HepG2 (cell line): ENCODE results near the gene CABP4. TPM values are rescaled to one million over a fixed set of nuclear protein-coding genes. Genes with fewer than 3 reads are reported as not detected.

Source experiments
- CBX1 ChIP-seq: IDR thresholded peaks from one replicate; pipeline ENCODE4 v1.6.1; 2016; ENCODE audit warnings: antibody characterized with exemption, low read depth
- GATAD2A ChIP-seq: IDR thresholded peaks from 2 replicates; pipeline ENCODE4 v1.6.1; 2016
- HDAC1 ChIP-seq: sonication (generic); formaldehyde crosslinking; IDR thresholded peaks from 2 replicates; pipeline ENCODE4 v1.5.1; 2020; ENCODE audit warnings: mild to moderate bottlenecking, missing genetic modification reagents
- MAZ ChIP-seq, 2 experiments: sonication (generic) in 1 of 2; formaldehyde crosslinking in 1 of 2; IDR thresholded peaks; 2 replicates each; pipeline versions ENCODE4 v1.5.0 to v1.6.1; 2012 to 2020; ENCODE audit warnings: low read depth in 2 of 2, mild to moderate bottlenecking in 2 of 2, borderline replicate concordance in 1 of 2, improper control_type of control experiment in 1 of 2, low read length in 1 of 2, missing genetic modification reagents in 1 of 2, moderate library complexity in 1 of 2
- MEF2D ChIP-seq: sonication (generic); formaldehyde crosslinking; IDR thresholded peaks from 2 replicates; pipeline ENCODE4 v1.5.1; 2020; ENCODE audit warnings: mild to moderate bottlenecking, missing genetic modification reagents
- SKI ChIP-seq: fragments of 450-650 bp; IDR thresholded peaks from one replicate; pipeline ENCODE4 v1.6.1; 2018; ENCODE audit warnings: mild to moderate bottlenecking; ENCODE audit not compliant: partially characterized antibody
- SMARCE1 ChIP-seq: fragments of 450-650 bp; IDR thresholded peaks from 2 replicates; pipeline ENCODE4 v1.6.1; 2017; ENCODE audit warnings: borderline replicate concordance
- ZFP36L1 ChIP-seq: sonication (generic); formaldehyde crosslinking; IDR thresholded peaks from 2 replicates; pipeline ENCODE4 v1.8.0; 2022; ENCODE audit warnings: mild to moderate bottlenecking, missing genetic modification reagents, moderate library complexity
- ZNF12 ChIP-seq: sonication (generic); formaldehyde crosslinking; IDR thresholded peaks from 2 replicates; pipeline ENCODE4 v1.5.0; 2020; ENCODE audit warnings: missing genetic modification reagents
- ZNF335 ChIP-seq: sonication (generic); formaldehyde crosslinking; IDR thresholded peaks from 2 replicates; pipeline ENCODE4 v1.4.0; 2020; ENCODE audit warnings: missing genetic modification reagents
- ZNF350 ChIP-seq: sonication (generic); formaldehyde crosslinking; IDR thresholded peaks from 2 replicates; pipeline ENCODE4 v1.4.0; 2020; ENCODE audit warnings: mild to moderate bottlenecking, low read depth, missing genetic modification reagents, borderline replicate concordance
- ZNF501 ChIP-seq: sonication (generic); formaldehyde crosslinking; IDR thresholded peaks from 2 replicates; pipeline ENCODE4 v1.5.1; 2020; ENCODE audit warnings: mild to moderate bottlenecking, moderate library complexity, missing genetic modification reagents
- ZNF563 ChIP-seq: sonication (generic); formaldehyde crosslinking; IDR thresholded peaks from 2 replicates; pipeline ENCODE4 v1.8.0; 2022; ENCODE audit warnings: mild to moderate bottlenecking, moderate library complexity, missing genetic modification reagents
- ZNF572 ChIP-seq: sonication (generic); formaldehyde crosslinking; IDR thresholded peaks from 2 replicates; pipeline ENCODE4 v1.5.1; 2020; ENCODE audit warnings: mild to moderate bottlenecking, missing genetic modification reagents
- ZSCAN21 ChIP-seq: sonication (generic); formaldehyde crosslinking; IDR thresholded peaks from 2 replicates; pipeline ENCODE4 v1.8.0; 2022; ENCODE audit warnings: mild to moderate bottlenecking, missing genetic modification reagents, moderate library complexity, borderline replicate concordance
- ZZZ3 ChIP-seq: sonication (generic); formaldehyde crosslinking; IDR thresholded peaks from 2 replicates; pipeline ENCODE4 v1.4.0; 2020; ENCODE audit warnings: missing genetic modification reagents, mild to moderate bottlenecking, borderline replicate concordance
- polyA plus RNA-seq, 8 experiments: library from polyadenylated mRNA; depleted of rRNA in 3 of 8; stranded (reverse) in 7 of 8; unstranded in 1 of 8; fragments of >200 nt; fragmentation: Illumina TruSeq in 4 of 8; extraction: Trizol in 4 of 8; gene quantifications; 2 replicates each; pipeline versions ENCODE4 v1.2.1 to v1.2.3, GENCODE V29; 2011 to 2016; ENCODE audit warnings: low read depth in 4 of 8, missing spikeins in 1 of 8, mixed read lengths in 1 of 8; ENCODE audit not compliant: insufficient read depth in 1 of 8
- total RNA-seq, 5 experiments: library from RNA; depleted of rRNA; stranded (reverse); fragments of >200 nt; fragmentation: Illumina TruSeq; extraction: Trizol; gene quantifications; 2 replicates each; pipeline ENCODE4 v1.2.3, GENCODE V29; 2016; ENCODE audit warnings: low read depth in 1 of 5
- TF ChIP-seq, protein P1 (sequence below): IDR thresholded peaks from 2 replicates; pipeline ENCODE4 v1.6.1; 2018; ENCODE audit warnings: missing genetic modification reagents
- TF ChIP-seq, protein P2 (sequence below): IDR thresholded peaks from 2 replicates; pipeline ENCODE4 v1.6.1; 2012; ENCODE audit warnings: inconsistent platforms
- TF ChIP-seq, protein P3 (sequence below): sonication (generic); formaldehyde crosslinking; IDR thresholded peaks from 2 replicates; pipeline ENCODE4 v1.8.1; 2023; ENCODE audit warnings: mild to moderate bottlenecking, moderate library complexity, missing genetic modification reagents
- TF ChIP-seq, protein P4 (sequence below): sonication (generic); formaldehyde crosslinking; IDR thresholded peaks from 2 replicates; pipeline ENCODE4 v1.5.1; 2020; ENCODE audit warnings: mild to moderate bottlenecking, missing genetic modification reagents, moderate library complexity

Gene CABP4
- total and polyA plus RNA-seq, 2 of the 13 experiments (the other 11 are each of a cell fraction or from before 2014, with no cell fraction given): not detected

DNA sequence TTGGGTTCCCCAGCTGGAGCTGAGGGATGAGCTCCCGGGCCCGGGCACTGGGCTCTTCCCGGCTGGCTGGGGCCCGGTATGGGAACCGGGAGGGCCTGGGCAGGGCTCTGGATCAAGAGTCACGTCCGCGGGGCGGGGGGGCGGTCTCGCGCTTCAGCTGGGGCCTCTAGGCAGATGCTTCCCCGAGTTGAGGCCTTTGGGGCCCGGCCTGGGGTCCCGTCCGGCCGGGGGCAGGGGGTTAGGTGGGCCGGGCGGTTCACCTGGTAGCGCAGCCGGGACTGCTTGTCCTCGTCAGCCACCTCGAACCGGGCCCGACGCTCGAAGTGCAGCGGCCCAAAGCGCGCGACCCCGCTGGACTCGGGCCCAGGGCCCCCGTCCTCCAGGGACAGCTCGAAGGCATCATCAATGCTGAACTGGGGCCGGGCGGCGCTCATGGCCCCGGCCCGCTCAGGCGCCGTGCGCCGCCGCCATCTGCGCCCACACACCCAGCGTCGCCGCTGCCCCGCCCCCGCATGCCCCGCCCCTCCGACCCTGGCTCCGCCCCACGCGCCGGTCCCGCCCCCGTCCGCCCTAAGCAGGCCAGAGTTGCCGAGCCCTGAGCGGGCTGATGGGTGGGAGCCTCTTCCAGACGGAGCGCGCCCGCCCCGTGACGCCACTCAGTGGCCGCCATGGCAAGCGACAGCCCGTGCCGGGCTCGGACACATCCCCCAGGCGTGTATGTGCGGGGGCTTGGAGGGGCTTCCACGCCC lies 13.8 kb downstream of the CABP4 start, which contains the start of gene TMEM134 (continued):
- TF ChIP-seq, protein P1, sequence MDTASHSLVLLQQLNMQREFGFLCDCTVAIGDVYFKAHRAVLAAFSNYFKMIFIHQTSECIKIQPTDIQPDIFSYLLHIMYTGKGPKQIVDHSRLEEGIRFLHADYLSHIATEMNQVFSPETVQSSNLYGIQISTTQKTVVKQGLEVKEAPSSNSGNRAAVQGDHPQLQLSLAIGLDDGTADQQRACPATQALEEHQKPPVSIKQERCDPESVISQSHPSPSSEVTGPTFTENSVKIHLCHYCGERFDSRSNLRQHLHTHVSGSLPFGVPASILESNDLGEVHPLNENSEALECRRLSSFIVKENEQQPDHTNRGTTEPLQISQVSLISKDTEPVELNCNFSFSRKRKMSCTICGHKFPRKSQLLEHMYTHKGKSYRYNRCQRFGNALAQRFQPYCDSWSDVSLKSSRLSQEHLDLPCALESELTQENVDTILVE: peak; percentile 57
- TF ChIP-seq, protein P2, sequence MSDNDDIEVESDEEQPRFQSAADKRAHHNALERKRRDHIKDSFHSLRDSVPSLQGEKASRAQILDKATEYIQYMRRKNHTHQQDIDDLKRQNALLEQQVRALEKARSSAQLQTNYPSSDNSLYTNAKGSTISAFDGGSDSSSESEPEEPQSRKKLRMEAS: peak; percentile 58; the same call in 1 of the 2 replicates
- TF ChIP-seq, protein P3, sequence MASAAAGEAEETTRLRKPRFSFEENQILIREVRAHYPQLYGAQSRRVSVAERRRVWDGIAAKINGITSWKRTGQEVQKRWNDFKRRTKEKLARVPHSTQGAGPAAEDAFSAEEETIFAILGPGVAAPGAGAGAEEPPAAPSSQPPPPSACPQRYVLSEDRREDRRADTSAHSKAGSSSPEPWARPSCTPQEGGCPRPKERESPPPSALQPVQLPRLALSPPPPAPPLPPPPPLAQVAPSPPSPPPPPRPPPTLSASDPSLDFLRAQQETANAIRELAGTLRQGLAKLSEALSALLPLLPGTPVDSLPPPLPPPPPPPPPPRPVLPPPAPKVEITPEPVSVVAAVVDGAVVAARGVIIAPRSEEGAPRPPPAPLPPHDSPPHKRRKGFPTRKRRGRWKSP (CRISPR knock-in tag): no peak
- no peak for TF ChIP-seq ZZZ3
- peak; percentile 28; the same call in 1 of the 2 replicates for TF ChIP-seq ZSCAN21
- TF ChIP-seq ZNF572 (CRISPR knock-in tag): 0 out of 2 replicates have a peak, but pooled peaks have one; percentile 55
- TF ChIP-seq, protein P4, sequence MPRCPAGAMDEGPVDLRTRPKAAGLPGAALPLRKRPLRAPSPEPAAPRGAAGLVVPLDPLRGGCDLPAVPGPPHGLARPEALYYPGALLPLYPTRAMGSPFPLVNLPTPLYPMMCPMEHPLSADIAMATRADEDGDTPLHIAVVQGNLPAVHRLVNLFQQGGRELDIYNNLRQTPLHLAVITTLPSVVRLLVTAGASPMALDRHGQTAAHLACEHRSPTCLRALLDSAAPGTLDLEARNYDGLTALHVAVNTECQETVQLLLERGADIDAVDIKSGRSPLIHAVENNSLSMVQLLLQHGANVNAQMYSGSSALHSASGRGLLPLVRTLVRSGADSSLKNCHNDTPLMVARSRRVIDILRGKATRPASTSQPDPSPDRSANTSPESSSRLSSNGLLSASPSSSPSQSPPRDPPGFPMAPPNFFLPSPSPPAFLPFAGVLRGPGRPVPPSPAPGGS (CRISPR knock-in tag): 0 out of 2 replicates have a peak, but pooled peaks have one; percentile 60
- peak; percentile 72; the same call in 1 of the 2 replicates for TF ChIP-seq ZNF563 (CRISPR knock-in tag)
- peak; percentile 57 for TF ChIP-seq CBX1
- peak; percentile 78 for TF ChIP-seq HDAC1 (CRISPR knock-in tag)
- TF ChIP-seq ZNF501 (CRISPR knock-in tag): peak; percentile 68; the same call in 1 of the 2 replicates
- TF ChIP-seq ZFP36L1 (CRISPR knock-in tag): peak; percentile 83; the same call in 1 of the 2 replicates
- TF ChIP-seq ZNF350 (CRISPR knock-in tag): peak; percentile 57
- no peak for TF ChIP-seq MEF2D (CRISPR knock-in tag)
- peak; percentile 71 for TF ChIP-seq SKI
- peak; percentile 84 for TF ChIP-seq MAZ (IDR thresholded peaks at IDR 0.05; ENCODE audit: borderline replicate concordance, low read depth, low read length)
- TF ChIP-seq MAZ (CRISPR knock-in tag; IDR thresholded peaks at IDR 0.05; ENCODE audit: low read depth): peak; percentile 78; the same call in 1 of the 2 replicates
- TF ChIP-seq ZNF12 (CRISPR knock-in tag): 0 out of 2 replicates have a peak, but pooled peaks have one; percentile 24
- TF ChIP-seq GATAD2A (CRISPR knock-in tag): peak; percentile 56
- TF ChIP-seq ZNF335: 0 out of 2 replicates have a peak, but pooled peaks have one; percentile 22
- no peak for TF ChIP-seq SMARCE1
